Panc1 (cell line): ENCODE data around the gene TRIM29. TPM values are rescaled to one million over a fixed set of nuclear protein-coding genes. Genes with fewer than 3 reads are reported as not detected.

Experiments used
- ATAC-seq: fragments of 200-7000 bp; cut with Tn5 transposase; 2 replicates; pipeline ENCODE4 v1.9.1; 2020; ENCODE audit warnings: mild to moderate bottlenecking, moderate library complexity
- BruUV-seq: library from RNA; stranded (reverse); fragments of 400-500 nt; replicated peaks from 2 replicates; lab custom pipeline; 2021; lab: Mats Ljungman, UMichigan
- CTCF ChIA-PET: fragments of 300-600 bp; sonication (Branson Sonifier 250); formaldehyde crosslinking; loops from one replicate; lab custom pipeline; 2022; ENCODE audit warnings: antibody characterized with exemption; lab: Charles Lee
- POLR2A ChIA-PET: fragments of 300-600 bp; sonication (Branson Sonifier 250); formaldehyde crosslinking; loops from one replicate; lab custom pipeline; 2022; ENCODE audit warnings: antibody characterized with exemption; lab: Charles Lee
- DNase-seq: peaks from one replicate; pipeline ENCODE4 v3.0.0-alpha.2; 2010; ENCODE audit warnings: low read depth, low spot score
- H3K27ac ChIP-seq: 2 replicates; pipeline ENCODE4 v1.5.1; 2011; ENCODE audit warnings: mild to moderate bottlenecking, low read length, inconsistent platforms
- H3K27me3 ChIP-seq: fragments of 200-500 bp; sonication (Bioruptor generic); 2 replicates; pipeline ENCODE4 v1.6.0; 2014; ENCODE audit warnings: low read length, inconsistent platforms; ENCODE audit not compliant: control insufficient read depth, insufficient read depth
- H3K36me3 ChIP-seq: fragments of 200-500 bp; sonication (Bioruptor generic); 2 replicates; pipeline ENCODE4 v1.5.1; 2014; ENCODE audit warnings: inconsistent platforms, mild to moderate bottlenecking, low read length, moderate library complexity; ENCODE audit not compliant: control insufficient read depth, insufficient read depth
- H3K4me1 ChIP-seq: 2 replicates; pipeline ENCODE4 v1.5.1; 2011; ENCODE audit warnings: inconsistent platforms, mild to moderate bottlenecking, low read length, moderate library complexity; ENCODE audit not compliant: control insufficient read depth, insufficient read depth
- H3K4me3 ChIP-seq, 2 experiments: 2 replicates each; pipeline ENCODE4 v1.5.1; 2011 to 2012; ENCODE audit warnings: low read depth in 2 of 2, low read length in 2 of 2, mild to moderate bottlenecking in 2 of 2, inconsistent platforms in 1 of 2, moderate library complexity in 1 of 2
- H3K9me3 ChIP-seq: fragments of 200-500 bp; sonication (Bioruptor generic); 2 replicates; pipeline ENCODE4 v1.5.1; 2014; ENCODE audit warnings: low read depth, mild to moderate bottlenecking, inconsistent platforms, low read length, moderate library complexity; ENCODE audit not compliant: control insufficient read depth, insufficient read depth
- CTCF ChIP-seq: fragments of 450-650 bp; IDR thresholded peaks from 2 replicates; pipeline ENCODE4 v1.5.1; 2017; ENCODE audit warnings: mild to moderate bottlenecking
- POLR2AphosphoS5 ChIP-seq: IDR thresholded peaks from 2 replicates; pipeline ENCODE4 v1.6.1; 2012; ENCODE audit warnings: mild to moderate bottlenecking, low read depth, low read length, moderate library complexity
- REST ChIP-seq, 2 experiments: IDR thresholded peaks; 2 replicates each; pipeline ENCODE4 v1.6.1; 2011 to 2012; ENCODE audit warnings: low read depth in 2 of 2, control low read depth in 1 of 2, low read length in 1 of 2, mild to moderate bottlenecking in 1 of 2, moderate library complexity in 1 of 2; ENCODE audit not compliant: insufficient read depth in 1 of 2
- SIN3A ChIP-seq: IDR thresholded peaks from 2 replicates; pipeline ENCODE4 v1.6.1; 2012; ENCODE audit warnings: low read depth, mild to moderate bottlenecking, low read length, moderate library complexity, borderline replicate concordance; ENCODE audit not compliant: insufficient read depth
- TCF7L2 ChIP-seq: IDR thresholded peaks from 2 replicates; pipeline ENCODE4 v1.6.1; 2011; ENCODE audit warnings: mild to moderate bottlenecking, low read depth, low read length, inconsistent platforms
- in situ Hi-C: cut with HindIII; loops from 2 replicates; pipeline ENCODE4 v1.10.0; 2016; ENCODE audit warnings: low sequenced_read_pairs, low pct_unique_long_range_greater_than_20kb
- intact Hi-C: fragments of 100-400 bp; cut with micrococcal nuclease; formaldehyde crosslinking; loops from one replicate; pipeline ENCODE4 v1.10.0; 2022; ENCODE audit not compliant: unreplicated experiment
- total RNA-seq: library from RNA; stranded (reverse); gene quantifications from one replicate; pipeline ENCODE4 v1.2.1, GENCODE V29; 2021; ENCODE audit not compliant: unreplicated experiment

Gene TRIM29
- total RNA-seq, 1 experiment from 2014 or later, result 0.64 TPM

GRCh38 chr11:120091701-120092100 is 46.2 kb downstream of the TRIM29 start:
- ATAC-seq, result no peak
- H3K36me3 ChIP-seq, result no peaks in the 10 kb centered on the region
- intact Hi-C loops (no loop called here), in situ Hi-C loops (no loop called here)
- no peak overlapping the region for H3K4me3 ChIP-seq
- BruUV-seq, result no TSS peak
- TF ChIP-seq REST (IDR thresholded peaks at IDR 0.05; ENCODE audit: insufficient read depth in 1 of 2, low read depth in 2 of 2, low read length in 1 of 2) (no peak), TCF7L2 (no peak), SIN3A (no peak), POLR2AphosphoS5 (no peak), CTCF (no peak)
- no peak for DNase-seq
- POLR2A ChIA-PET, result no interaction called here
- no peaks in the 10 kb centered on the region for H3K4me1 ChIP-seq
- H3K27ac ChIP-seq, result no peak overlapping the region
- H3K9me3 ChIP-seq, result no peaks in the 10 kb centered on the region
- H3K27me3 ChIP-seq, result no peaks in the 10 kb centered on the region; the same call in 1 of the 2 replicates
- CTCF ChIA-PET, result no interaction called here

- Histone ChIP-seq H3K4me1 (no peaks in the 10 kb centered on the region), H3K4me3 (no peak overlapping the region), H3K9me3 (0 out of 2 replicates have a peak, but pooled peaks cover 4% of the 10 kb centered on the region), H3K27ac (no peak overlapping the region), H3K36me3 (no peaks in the 10 kb centered on the region), H3K27me3 (no peaks in the 10 kb centered on the region; the same call in 1 of the 2 replicates)
- BruUV-seq, result no TSS peak
- ChIA-PET POLR2A (no interaction called here), CTCF (no interaction called here)
- DNase-seq (no peak), ATAC-seq (no peak)
- intact Hi-C loops, result no loop called here
- no peak for TF ChIP-seq TCF7L2
- no peak for TF ChIP-seq CTCF
- TF ChIP-seq SIN3A, result no peak
- no peak for TF ChIP-seq REST (IDR thresholded peaks at IDR 0.05; ENCODE audit: insufficient read depth in 1 of 2, low read depth in 2 of 2, low read length in 1 of 2)
- TF ChIP-seq POLR2AphosphoS5, result no peak
- in situ Hi-C loops, result no loop called here
Measured at GRCh38 chr11:120091121-120091520, 46.8 kb downstream of the TRIM29 start.
